Measurements from ENCODE around the gene RPS10.

DNA sequence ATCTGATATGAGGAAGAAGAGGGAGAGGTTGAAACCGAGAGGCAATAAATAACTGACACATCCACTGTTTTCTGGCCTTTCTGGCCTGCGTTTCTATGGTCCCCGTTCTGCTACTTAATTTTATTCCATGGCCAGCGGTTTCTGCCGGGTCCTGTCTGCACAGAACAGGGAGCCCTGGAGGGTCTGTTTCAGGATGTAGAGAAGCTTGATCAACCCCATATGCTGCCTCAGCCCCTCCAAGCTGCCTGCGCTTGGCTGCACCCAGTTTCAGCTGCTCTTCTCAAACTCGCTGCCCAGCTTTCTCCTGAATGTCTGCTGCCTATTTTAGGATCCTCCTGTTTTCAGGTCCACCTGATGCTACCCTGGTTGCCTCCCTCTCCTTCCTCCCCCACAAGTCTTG lies 21.5 kb upstream of the RPS10 start:
- TF ChIP-seq, protein P1, sequence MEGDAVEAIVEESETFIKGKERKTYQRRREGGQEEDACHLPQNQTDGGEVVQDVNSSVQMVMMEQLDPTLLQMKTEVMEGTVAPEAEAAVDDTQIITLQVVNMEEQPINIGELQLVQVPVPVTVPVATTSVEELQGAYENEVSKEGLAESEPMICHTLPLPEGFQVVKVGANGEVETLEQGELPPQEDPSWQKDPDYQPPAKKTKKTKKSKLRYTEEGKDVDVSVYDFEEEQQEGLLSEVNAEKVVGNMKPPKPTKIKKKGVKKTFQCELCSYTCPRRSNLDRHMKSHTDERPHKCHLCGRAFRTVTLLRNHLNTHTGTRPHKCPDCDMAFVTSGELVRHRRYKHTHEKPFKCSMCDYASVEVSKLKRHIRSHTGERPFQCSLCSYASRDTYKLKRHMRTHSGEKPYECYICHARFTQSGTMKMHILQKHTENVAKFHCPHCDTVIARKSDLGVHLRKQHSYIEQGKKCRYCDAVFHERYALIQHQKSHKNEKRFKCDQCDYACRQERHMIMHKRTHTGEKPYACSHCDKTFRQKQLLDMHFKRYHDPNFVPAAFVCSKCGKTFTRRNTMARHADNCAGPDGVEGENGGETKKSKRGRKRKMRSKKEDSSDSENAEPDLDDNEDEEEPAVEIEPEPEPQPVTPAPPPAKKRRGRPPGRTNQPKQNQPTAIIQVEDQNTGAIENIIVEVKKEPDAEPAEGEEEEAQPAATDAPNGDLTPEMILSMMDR (conservative IDR thresholded peaks at IDR 0.05; ENCODE audit: low read depth, low read length) = no peak
- no peak for TF ChIP-seq EZH2 (IDR thresholded peaks at IDR 0.05; ENCODE audit: borderline replicate concordance, low read depth, low read length, poor library complexity, severe bottlenecking)

All from A673 (cell line).